MCF 10A (cell line): ENCODE measurements around the gene AMACR. TPM values are rescaled to one million over a fixed set of nuclear protein-coding genes. Genes with fewer than 3 reads are reported as not detected.

Source experiments
- BruUV-seq: library from RNA; stranded (reverse); fragments of 400-500 nt; replicated peaks from 2 replicates; lab custom pipeline; 2021; lab: Mats Ljungman, UMichigan
- CTCF ChIA-PET: fragments of 300-600 bp; sonication (Branson Sonifier 250); formaldehyde crosslinking; extraction: SDS; loops from one replicate; lab custom pipeline; 2021; ENCODE audit warnings: antibody characterized with exemption, inconsistent platforms; lab: Yijun Ruan, JAX
- POLR2A ChIA-PET: fragments of 300-600, 350-650 bp; sonication (Branson Sonifier 250); formaldehyde crosslinking; extraction: SDS; loops from one replicate; lab custom pipeline; 2020; ENCODE audit warnings: antibody characterized with exemption, inconsistent platforms; lab: Yijun Ruan, JAX
- DNase-seq: peaks from one replicate; pipeline ENCODE4 v3.0.0-alpha.2; 2018; ENCODE audit not compliant: unreplicated experiment
- H3K27ac Mint-ChIP-seq: one replicate; pipeline ENCODE4 v1.8.0; 2022; ENCODE audit warnings: mild to moderate bottlenecking, low read depth, mixed read lengths; ENCODE audit not compliant: unreplicated experiment
- H3K27me3 Mint-ChIP-seq: one replicate; pipeline ENCODE4 v1.8.0; 2022; ENCODE audit warnings: mixed read lengths; ENCODE audit not compliant: insufficient read depth, unreplicated experiment
- H3K36me3 Mint-ChIP-seq: one replicate; pipeline ENCODE4 v1.8.0; 2022; ENCODE audit warnings: mild to moderate bottlenecking, moderate library complexity, mixed read lengths; ENCODE audit not compliant: insufficient read depth, unreplicated experiment
- H3K4me1 Mint-ChIP-seq: one replicate; pipeline ENCODE4 v1.8.0; 2022; ENCODE audit warnings: mixed read lengths; ENCODE audit not compliant: insufficient read depth, unreplicated experiment
- H3K4me3 Mint-ChIP-seq: one replicate; pipeline ENCODE4 v1.8.0; 2022; ENCODE audit warnings: mild to moderate bottlenecking, moderate library complexity, mixed read lengths; ENCODE audit not compliant: unreplicated experiment
- H3K9me3 Mint-ChIP-seq: one replicate; pipeline ENCODE4 v1.8.0; 2022; ENCODE audit warnings: mixed read lengths; ENCODE audit not compliant: unreplicated experiment
- intact Hi-C: fragments of 100-400 bp; cut with micrococcal nuclease; formaldehyde crosslinking; loops from 2 replicates; pipeline ENCODE4 v1.14.1; 2022
- total RNA-seq: library from RNA; stranded (reverse); gene quantifications from 2 replicates; pipeline ENCODE4 v1.2.3, GENCODE V29; 2022
- TF ChIP-seq, protein P1 (sequence below): fragments of 200-600 bp; IDR thresholded peaks from one replicate; pipeline ENCODE4 v1.8.0; 2022; ENCODE audit warnings: antibody characterized with exemption, mild to moderate bottlenecking; ENCODE audit not compliant: unreplicated experiment

Gene AMACR
- total RNA-seq, 1 experiment from 2014 or later = 7.9 TPM

DNA sequence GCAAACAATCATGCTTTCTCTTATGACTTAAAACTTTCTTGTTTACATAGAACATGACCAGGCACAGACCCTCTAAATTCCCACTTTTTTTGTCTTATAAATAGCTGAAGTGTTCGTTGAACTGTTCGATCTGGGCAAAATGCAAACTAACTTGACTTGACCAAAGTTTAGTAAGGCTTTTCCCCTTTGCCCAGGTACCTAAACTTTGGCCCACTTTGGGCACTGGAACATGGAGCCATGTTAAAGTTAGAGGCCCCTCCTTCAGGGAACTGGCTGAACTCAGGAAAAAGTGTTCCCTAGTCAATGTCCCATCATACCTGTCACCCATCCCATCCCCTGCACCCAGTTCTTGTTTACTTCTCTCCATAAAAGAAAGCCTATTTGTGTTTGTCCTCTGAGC lies 9.4 kb upstream of the AMACR start:
- intact Hi-C loops = no loop called here
- CTCF ChIA-PET = interaction anchor here (0.5 to 1.1 kb wide), 3 partner anchors 9 to 83 kb away, joined by 3 to 4 read pairs (median 3); no protein-coding TSS in a partner anchor

DNA sequence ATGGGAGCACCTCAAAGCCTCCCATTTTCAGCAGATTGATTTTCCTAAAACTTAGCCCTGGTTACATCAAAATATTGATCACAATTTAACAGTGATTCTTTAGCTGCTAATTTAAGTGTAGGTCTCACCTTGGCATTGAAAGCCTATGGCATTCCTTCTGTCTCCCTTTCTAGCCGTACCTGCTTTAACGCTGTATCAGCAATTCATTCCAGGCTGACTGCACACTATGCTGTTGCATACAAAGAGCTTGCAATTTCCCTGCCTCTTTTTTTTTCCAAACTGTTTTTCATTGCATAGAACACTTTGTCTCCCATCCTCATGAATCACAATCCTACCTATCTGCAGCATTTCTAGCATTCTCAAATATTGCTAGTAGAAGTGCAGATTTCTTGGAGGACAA lies 8.9 kb upstream of the AMACR start:
- no peak overlapping the region for H3K4me3 Mint-ChIP-seq
- no peaks in the 10 kb centered on the region for H3K9me3 Mint-ChIP-seq
- BruUV-seq = no TSS peak
- TF ChIP-seq, protein P1, sequence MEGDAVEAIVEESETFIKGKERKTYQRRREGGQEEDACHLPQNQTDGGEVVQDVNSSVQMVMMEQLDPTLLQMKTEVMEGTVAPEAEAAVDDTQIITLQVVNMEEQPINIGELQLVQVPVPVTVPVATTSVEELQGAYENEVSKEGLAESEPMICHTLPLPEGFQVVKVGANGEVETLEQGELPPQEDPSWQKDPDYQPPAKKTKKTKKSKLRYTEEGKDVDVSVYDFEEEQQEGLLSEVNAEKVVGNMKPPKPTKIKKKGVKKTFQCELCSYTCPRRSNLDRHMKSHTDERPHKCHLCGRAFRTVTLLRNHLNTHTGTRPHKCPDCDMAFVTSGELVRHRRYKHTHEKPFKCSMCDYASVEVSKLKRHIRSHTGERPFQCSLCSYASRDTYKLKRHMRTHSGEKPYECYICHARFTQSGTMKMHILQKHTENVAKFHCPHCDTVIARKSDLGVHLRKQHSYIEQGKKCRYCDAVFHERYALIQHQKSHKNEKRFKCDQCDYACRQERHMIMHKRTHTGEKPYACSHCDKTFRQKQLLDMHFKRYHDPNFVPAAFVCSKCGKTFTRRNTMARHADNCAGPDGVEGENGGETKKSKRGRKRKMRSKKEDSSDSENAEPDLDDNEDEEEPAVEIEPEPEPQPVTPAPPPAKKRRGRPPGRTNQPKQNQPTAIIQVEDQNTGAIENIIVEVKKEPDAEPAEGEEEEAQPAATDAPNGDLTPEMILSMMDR = no peak
- no peak for DNase-seq
- H3K36me3 Mint-ChIP-seq = no peaks in the 10 kb centered on the region
- no peaks in the 10 kb centered on the region for H3K4me1 Mint-ChIP-seq
- ChIA-PET POLR2A (interaction anchor here (0.7 to 1.8 kb wide), 2 partner anchors 9 to 1127 kb away, joined by 4 to 9 read pairs; partner anchors contain the start of gene AMACR), CTCF (interaction anchor here (1.1 kb wide), 1 partner anchor 82 kb away, joined by 4 read pairs; no protein-coding TSS in a partner anchor)
- H3K27me3 Mint-ChIP-seq = no peaks in the 10 kb centered on the region
- intact Hi-C loops = no loop called here
- no peak overlapping the region for H3K27ac Mint-ChIP-seq

More for the DNA sequence above, 9.4 kb upstream of the AMACR start:
- no TSS peak for BruUV-seq
- H3K36me3 Mint-ChIP-seq = no peaks in the 10 kb centered on the region
- TF ChIP-seq, protein P1 = no peak
- H3K4me1 Mint-ChIP-seq = peaks cover 5% of the 10 kb centered on the region
- no peak for DNase-seq
- H3K27ac Mint-ChIP-seq = no peak overlapping the region
- H3K9me3 Mint-ChIP-seq = no peaks in the 10 kb centered on the region
- no peaks in the 10 kb centered on the region for H3K27me3 Mint-ChIP-seq
- no peak overlapping the region for H3K4me3 Mint-ChIP-seq
- POLR2A ChIA-PET = interaction anchor here (0.7 to 1.8 kb wide), 2 partner anchors 9 to 1127 kb away, joined by 4 to 9 read pairs; partner anchors contain the start of gene AMACR

DNA sequence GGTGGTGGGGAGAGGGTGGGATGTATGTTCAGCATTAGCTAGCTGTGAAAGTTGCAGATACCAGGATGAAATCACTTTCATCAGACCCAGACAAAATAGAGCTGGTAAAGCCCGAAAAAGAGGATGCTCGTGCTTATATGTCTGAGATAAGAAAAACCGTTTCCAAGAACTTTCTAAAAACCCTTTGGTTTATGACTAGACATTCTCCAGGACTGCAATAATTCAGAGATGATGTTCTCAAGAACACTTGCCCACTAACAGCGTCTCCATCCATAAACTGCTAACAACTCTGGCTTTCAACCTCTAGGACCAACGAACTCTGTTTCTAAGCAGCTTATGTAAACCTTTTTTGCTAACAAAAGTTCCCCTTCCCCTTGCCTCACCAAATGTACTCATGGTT lies 8.4 kb upstream of the AMACR start:
- no peak overlapping the region for H3K4me3 Mint-ChIP-seq

DNA sequence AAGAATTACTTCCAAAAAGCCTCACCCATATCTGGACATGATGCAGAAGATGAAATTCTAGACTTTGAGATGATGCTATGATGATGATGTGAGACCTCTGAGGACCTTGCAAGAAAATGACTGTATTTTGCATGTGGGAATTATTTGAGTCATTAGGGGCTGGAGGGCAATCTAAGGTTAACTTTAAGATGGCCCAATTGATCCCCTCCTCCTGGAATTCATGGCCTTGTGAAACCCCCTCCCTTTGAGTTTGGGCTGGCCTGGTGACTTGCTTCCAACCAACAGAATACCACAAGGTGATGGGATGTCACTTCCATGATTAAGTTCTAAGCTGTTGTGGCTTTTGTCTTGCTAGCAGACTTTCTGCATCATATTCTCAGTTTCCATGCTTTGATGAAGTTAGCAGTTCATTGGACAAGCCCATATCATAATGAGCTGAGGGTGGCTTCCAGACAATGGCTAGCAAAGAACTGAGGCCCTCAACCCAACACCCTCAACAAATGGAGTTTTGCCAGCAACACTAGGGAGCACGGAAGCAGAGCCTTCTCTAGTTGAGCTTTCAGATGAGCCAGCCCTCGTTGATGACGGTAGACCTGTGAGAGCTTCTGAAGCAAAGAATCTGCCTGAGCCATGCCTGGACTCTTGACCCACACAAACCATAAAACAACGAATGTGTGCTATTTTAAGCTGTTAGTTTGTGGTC lies 7.4 kb upstream of the AMACR start:
- no peaks in the 10 kb centered on the region for H3K36me3 Mint-ChIP-seq
- no peak overlapping the region for H3K4me3 Mint-ChIP-seq
- DNase-seq = no peak
- intact Hi-C loops = no loop called here
- H3K27ac Mint-ChIP-seq = no peak overlapping the region
- no TSS peak for BruUV-seq
- no peaks in the 10 kb centered on the region for H3K4me1 Mint-ChIP-seq
- no peaks in the 10 kb centered on the region for H3K27me3 Mint-ChIP-seq
- TF ChIP-seq, protein P1 = no peak
- CTCF ChIA-PET = no interaction called here
- POLR2A ChIA-PET = no interaction called here
- H3K9me3 Mint-ChIP-seq = no peaks in the 10 kb centered on the region

More for the DNA sequence above, 8.4 kb upstream of the AMACR start:
- ChIA-PET CTCF (interaction anchor here (1.1 kb wide), 1 partner anchor 82 kb away, joined by 4 read pairs; no protein-coding TSS in a partner anchor), POLR2A (interaction anchor here (1.8 kb wide), 1 partner anchor 8 kb away, joined by 9 read pairs; the partner anchor contains the start of gene AMACR)
- no peak for DNase-seq
- Mint-ChIP-seq H3K36me3 (no peaks in the 10 kb centered on the region), H3K4me1 (no peaks in the 10 kb centered on the region), H3K27ac (no peak overlapping the region), H3K27me3 (no peaks in the 10 kb centered on the region), H3K9me3 (no peaks in the 10 kb centered on the region)
- TF ChIP-seq, protein P1 = no peak
- BruUV-seq = no TSS peak
- intact Hi-C loops = no loop called here
